HG03025 (cell line): ENCODE data around the gene FAM53B.
A peak's percentile ranks its signal among the peaks of the same experiment; 100 is the strongest.

ENCODE experiments used
- ATAC-seq: cut with Tn5 transposase; IDR thresholded peaks from one replicate; pipeline ENCODE4 v1.9.1; 2021; ENCODE audit warnings: mild to moderate bottlenecking, moderate library complexity; ENCODE audit not compliant: unreplicated experiment, low FRiP score

FAM53B gene

DNA sequence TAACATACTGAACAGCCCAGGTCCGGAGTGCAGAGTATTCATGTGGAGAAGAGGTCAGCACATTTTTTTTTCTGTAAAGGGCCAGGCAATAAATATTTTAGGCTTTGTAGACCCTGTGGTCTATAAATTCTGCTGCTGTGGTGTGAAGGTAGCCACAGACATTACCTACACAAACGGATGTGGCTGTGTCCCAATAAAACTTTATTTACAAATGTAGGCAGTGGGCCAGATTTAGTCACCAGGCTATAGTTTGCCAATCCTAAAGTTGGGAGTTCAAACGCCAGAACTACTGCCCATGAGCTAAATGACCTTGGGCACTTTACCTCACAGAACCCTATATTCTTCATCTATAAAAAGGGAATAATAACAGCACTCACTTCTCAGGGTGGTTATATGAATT, 13.4 kb downstream of the FAM53B start:
- ATAC-seq: no peak

GRCh38 chr10:124728830-124729661, 15.1 kb downstream of the FAM53B start:
- no peak for ATAC-seq

DNA sequence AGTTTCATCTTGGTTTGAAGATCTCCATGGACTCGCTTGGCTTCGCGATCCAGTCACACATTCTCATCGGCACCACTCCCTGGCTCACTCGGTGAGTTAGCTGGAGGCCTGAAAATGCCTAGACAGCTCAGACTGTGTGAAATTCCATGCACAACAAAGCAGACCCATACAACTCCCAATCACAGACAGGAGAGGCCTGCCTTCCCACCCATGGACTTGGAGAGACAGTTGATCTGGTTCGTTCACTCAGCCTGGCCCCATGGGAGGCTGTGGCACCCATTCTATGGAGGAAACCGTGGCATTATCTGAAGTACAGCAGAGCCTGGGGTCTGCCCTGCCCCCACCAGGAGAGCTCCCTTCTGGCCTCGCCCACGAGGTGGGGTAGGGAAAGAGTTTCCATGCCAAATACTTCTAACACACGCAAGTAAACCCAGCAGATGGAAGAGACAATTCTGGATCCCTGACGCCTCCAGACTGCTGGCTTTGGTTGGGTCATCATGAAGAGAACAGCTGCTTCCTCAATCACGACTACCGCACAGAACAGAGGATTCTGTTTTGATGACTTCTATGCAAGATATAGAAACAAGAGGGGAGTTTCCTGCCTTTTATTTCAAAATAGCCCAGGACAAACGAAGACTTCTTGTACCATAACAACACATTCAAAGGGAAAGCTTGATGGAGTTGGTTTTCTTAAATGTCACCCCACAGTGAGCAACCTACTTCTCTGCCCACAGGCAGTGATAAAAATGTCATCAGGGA, 15.9 kb downstream of the FAM53B start:
- no peak for ATAC-seq

GRCh38 chr10:124727361-124727960, 16.7 kb downstream of the FAM53B start:
- ATAC-seq: no peak

DNA sequence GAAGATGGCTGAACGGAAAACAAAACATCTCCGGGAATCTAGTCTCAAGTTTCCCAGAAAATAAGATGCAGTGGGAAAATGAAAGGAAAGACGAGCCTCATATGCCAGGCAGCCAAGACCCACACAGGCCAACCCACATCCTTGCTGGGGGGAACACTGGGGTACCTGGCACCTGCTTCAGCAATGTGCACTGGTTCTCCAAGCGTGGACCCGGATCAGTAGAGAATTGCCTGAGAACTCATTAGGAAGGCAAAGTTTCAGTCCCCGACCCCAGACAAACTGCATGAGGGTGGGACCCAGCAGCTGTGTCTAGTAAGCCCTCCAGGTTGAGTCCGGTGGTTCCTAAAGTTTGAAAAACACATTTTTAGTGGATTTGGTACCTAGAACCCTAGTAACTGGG, 18.4 kb downstream of the FAM53B start:
- ATAC-seq: no peak

DNA sequence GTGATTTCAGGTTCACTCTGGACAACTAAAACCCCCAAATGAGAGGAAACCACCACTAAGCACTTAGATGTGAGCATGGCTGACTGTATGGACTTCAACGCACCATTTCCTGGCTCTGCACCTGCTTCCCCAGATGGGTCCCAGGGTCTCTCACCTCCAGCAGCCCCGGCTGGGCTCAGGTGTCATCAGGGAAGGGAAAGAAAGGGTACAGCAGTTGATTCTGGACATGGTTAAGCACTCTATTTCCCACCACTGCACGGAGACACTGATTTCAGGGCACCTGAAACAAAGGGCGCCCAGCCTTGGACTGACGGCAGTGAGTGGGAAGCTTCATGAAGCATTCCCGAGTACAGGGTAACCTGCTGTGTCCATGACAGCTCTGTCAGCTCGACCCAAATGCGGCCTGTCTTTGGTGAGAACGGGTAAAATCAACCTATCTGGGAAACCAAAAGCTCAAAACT, 19.0 kb downstream of the FAM53B start:
- ATAC-seq: no peak

- no peak for ATAC-seq
Measured at GRCh38 chr10:124724279-124725027, 19.7 kb downstream of the FAM53B start.

- ATAC-seq: peak; percentile 1
Measured at GRCh38 chr10:124723826-124724225, 20.4 kb downstream of the FAM53B start.

- ATAC-seq: peak; percentile 60
Measured at GRCh38 chr10:124722798-124723783, 21.1 kb downstream of the FAM53B start.

DNA sequence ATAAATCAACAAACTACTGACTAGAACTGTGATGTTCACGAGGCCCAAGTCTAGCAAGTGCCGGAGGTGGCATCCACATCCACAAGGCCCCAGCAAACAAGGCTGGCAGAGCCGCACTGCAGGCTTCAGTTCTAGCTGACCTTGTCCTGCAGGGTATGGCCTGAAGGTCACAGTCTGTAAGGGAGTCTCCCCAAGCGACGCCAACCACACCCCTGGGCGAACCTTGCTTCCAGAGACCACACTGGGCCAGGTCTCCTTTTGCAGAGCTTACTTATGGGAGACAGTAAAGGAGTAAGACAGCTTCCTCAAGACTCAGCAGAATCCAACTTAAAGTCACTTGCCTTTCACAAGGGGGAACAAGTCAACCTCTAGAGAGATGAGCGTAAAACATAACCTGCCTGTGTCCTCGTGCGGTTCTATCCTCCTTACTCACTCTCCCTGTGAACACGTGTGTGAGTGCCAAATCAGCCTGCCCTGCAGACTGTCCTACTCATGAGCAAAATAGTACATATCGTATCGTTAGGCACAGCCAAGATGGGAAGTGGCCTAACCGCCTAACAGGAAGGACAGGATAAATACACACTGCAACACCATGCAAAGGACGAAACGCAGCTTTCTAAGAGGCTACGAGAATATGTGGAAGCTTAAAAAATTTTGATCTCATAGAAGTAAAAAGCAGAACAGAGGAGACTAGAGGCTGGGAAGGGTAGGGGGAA, 22.7 kb downstream of the FAM53B start:
- no peak for ATAC-seq

DNA sequence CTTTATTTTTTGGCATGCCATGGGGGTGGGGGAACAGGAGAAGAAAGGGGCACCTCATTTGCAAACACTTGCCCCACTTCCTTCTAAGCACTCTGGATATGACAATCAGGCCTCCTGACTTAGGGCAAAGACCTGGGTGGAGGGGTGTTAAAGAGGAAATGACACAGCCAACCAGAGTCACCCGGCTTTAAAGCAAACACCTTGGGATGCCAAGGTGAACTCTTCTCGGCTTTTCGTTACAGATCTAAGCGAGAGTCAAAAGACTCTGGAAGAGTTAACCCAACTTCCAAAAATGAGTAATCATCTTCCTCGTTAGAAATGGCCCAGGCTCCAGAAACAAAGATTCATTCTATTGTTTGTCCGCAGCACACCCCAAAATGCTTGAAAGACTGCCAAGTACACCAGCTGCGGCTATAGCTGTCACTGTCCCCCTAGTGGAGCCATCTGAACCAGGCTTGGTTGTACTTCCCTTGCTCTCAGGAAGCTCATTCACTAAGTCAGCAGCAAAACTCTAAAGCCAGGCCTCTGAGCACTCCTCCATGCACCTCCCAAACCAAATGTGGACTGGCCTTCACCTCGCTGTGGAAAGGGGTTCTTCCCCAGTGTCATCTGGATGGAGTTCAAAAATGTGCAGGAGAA, 24.8 kb downstream of the FAM53B start:
- ATAC-seq: peak; percentile 31

DNA sequence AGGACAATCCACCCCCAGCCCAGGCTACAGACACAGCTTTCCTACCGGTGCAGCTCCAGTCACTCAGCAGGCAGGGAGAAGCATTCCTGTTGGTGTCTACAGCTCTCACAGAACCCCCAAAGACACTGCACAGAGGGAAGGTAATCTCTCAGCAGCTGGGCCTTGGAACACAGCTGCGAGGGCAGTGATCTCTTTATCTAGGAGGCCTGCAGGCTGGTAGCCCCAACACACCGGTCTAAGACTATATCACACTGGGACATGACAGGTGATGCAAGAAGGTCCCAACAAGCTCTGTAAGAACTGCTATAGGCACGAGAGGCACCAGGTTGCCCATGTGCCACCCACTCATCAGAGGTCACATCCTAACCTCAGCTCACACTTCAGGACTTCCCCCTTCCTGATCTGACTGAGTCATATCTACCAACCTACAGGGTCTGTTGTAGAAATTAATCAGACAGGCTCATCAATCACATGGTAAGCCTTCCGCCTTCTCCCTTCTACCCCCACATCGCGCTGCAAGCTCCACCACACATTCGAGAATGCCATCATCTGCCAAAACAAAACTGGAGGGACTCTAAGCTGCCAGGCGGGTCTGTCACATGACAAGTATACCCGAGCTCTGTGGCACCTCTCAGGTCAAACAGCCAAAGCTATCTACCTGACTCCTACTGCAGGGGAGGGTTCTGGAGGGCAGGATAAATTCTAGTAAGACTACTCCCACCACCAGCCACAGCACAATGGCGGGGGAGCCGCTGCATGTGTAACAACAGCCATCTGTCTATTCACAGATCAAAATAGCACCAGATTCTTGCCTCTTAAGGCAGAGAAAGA, 26.1 kb downstream of the FAM53B start:
- ATAC-seq: no peak

DNA sequence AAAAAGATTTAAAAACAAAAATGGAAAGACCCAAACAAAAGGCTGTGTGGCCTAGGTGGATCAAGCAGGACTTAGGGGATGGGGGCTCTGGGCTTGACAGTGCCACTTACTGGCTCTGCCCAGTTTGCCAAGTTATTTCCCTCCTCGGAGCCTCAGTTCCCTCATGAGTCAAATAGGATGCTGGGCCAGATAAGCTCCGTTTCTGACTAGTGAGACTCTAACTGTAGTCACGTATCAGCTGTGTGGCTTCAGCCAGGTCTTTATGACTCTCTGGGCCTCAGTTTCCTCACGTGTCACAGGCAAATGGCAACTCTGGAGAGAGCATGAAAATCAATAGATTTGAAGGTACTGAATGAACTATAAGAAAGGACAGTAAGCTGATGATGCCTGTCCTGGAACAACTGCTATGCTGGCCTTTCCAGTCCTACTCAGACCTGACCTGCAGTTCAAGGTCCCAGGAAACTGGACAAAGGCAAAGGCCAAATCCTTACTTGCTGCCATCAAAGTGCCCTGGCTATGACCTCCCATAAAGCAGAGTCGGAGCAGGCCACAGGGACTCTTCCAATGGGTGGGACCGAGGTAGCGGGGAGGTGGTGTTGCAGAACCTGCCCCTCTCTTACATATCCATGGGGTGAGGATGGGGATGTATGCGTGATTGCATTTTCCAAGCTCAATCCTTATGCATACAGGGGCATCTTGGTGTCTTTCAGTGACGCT, 27.0 kb downstream of the FAM53B start:
- ATAC-seq: no peak

DNA sequence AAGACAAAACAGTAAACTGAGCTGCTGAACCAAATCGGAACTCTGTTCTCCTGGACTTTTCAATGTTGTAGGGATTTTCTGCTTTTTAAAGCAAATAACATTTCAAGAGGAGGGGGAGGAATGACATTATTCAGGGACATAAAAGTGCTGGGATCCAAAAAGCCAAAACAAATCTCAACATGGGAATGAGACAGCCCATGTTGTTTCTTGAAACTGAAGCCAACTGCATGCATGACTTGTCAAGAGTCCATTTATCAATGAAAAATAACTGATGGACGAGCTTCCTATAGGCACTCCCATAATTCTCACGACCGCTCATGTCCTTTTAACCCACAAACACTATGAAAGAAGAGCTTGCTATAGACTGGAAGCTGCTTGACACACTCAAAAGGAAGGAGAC, 27.8 kb downstream of the FAM53B start:
- no peak for ATAC-seq

DNA sequence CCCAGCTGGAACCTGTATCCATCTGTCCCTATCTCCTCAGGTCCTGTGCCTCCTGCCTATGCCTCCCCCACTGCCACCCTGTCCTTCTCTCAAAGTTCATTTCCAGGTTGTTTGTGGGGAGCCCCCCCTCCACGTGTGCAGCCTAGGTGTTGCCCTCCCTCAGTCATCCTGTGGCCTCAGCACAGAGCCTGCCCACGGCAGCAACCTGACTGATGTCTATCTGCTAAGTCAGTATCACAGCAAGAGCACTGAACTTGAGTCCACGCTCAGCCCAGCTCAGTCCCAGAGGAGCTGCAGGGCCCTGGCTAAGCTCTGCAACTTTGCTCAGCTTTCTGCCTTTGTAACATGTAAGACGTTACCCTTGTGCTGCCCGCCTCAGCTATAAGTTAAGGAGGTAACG, 28.7 kb downstream of the FAM53B start:
- ATAC-seq: no peak

DNA sequence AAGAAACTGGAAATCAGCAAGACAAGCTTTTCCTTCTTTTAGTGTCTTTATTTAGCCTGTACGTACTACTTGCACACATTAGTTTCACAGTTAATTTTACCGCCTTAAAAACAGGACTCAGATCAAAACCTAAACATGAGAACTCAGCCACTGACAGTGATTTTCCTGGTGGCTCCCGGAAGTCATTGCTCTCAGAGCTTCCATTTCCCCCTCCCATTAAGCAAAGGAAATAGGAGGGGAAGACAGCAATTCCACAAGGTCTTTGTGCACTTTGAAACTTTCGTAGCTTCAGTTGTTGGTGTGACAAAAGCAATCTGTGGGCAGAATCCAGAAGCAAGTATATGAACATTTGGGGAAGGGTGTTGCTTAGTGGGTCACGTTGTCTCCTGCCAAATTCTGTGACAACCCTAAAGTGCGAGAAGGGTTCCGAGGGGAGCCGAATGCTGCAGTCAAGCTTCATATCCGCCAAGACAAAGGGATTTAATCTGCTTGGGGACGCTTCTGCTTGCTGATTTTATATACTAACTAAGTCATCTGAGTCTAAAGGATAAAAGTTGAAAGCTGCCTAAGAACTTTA, 30.4 kb downstream of the FAM53B start:
- no peak for ATAC-seq
